Measurements from ENCODE around the gene UBASH3B.

DNA sequence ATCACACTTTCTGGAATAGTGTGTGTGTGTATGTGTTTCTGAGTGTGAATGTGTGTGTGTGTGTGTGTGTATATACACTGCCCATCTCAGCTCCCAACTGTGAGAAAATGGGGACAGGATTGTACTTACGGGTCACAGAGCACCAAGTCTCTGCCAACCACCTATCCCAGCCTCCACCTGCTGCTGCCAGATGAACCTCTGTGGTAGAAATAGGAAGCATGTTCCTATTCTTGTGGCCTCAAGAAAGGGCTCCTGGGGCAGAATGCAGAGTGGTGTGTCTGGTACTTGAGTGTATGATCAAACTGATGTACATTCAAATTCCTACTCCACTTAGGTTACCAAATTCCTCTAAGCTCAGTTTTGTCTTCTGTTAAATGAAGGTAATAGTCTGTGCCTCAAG lies 14.6 kb downstream of the UBASH3B start:
- TF ChIP-seq, protein P1, sequence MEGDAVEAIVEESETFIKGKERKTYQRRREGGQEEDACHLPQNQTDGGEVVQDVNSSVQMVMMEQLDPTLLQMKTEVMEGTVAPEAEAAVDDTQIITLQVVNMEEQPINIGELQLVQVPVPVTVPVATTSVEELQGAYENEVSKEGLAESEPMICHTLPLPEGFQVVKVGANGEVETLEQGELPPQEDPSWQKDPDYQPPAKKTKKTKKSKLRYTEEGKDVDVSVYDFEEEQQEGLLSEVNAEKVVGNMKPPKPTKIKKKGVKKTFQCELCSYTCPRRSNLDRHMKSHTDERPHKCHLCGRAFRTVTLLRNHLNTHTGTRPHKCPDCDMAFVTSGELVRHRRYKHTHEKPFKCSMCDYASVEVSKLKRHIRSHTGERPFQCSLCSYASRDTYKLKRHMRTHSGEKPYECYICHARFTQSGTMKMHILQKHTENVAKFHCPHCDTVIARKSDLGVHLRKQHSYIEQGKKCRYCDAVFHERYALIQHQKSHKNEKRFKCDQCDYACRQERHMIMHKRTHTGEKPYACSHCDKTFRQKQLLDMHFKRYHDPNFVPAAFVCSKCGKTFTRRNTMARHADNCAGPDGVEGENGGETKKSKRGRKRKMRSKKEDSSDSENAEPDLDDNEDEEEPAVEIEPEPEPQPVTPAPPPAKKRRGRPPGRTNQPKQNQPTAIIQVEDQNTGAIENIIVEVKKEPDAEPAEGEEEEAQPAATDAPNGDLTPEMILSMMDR (conservative IDR thresholded peaks at IDR 0.05; ENCODE audit: low read length): no peak
- TF ChIP-seq EZH2phosphoT487 (IDR thresholded peaks at IDR 0.05; ENCODE audit: borderline replicate concordance, low read depth, low read length): no peak

All from OCI-LY7 (cell line).